CD4-positive, alpha-beta T cell (primary cell): ENCODE data around the gene GPC5. TPM values are rescaled to one million over a fixed set of nuclear protein-coding genes. Genes with fewer than 3 reads are reported as not detected.

Source experiments
- ATAC-seq: fragments of 200-7000 bp; cut with Tn5 transposase; one replicate; pipeline ENCODE4 v1.10.0; 2022; ENCODE audit warnings: mild to moderate bottlenecking; ENCODE audit not compliant: poor library complexity
- CTCF ChIA-PET: fragments of 350-600 bp; sonication (Branson Sonifier 250); formaldehyde crosslinking; loops from one replicate; lab custom pipeline; 2021; ENCODE audit warnings: antibody characterized with exemption, inconsistent platforms; lab: Charles Lee
- POLR2A ChIA-PET: fragments of 350-600 bp; sonication (Branson Sonifier 250); formaldehyde crosslinking; loops from one replicate; lab custom pipeline; 2021; ENCODE audit warnings: antibody characterized with exemption, inconsistent platforms; lab: Charles Lee
- DNase-seq, 14 experiments: peaks; one replicate each; pipeline ENCODE4 v3.0.0-alpha.2; 2013 to 2020; ENCODE audit warnings: mixed read lengths in 2 of 14
- H3K27ac ChIP-seq, 2 donors: one replicate each; pipeline versions ENCODE4 v1.5.1 to v1.7.0; 2013; ENCODE audit warnings: low read length in 2 of 2, low read depth in 1 of 2, mild to moderate bottlenecking in 1 of 2
- H3K27me3 ChIP-seq, 2 experiments: 1 replicate in 1 of 2; 2 replicates in 1 of 2; pipeline versions ENCODE4 v1.6.1 to v1.7.0; 2013; ENCODE audit warnings: low read length in 2 of 2, control low read depth in 1 of 2, mild to moderate bottlenecking in 1 of 2, moderate library complexity in 1 of 2; ENCODE audit not compliant: insufficient read depth in 2 of 2, control insufficient read depth in 1 of 2
- H3K36me3 ChIP-seq: one replicate; pipeline ENCODE4 v1.6.1; 2013; ENCODE audit warnings: low read length, control low read depth; ENCODE audit not compliant: insufficient read depth
- H3K4me1 ChIP-seq: one replicate; pipeline ENCODE4 v1.6.1; 2013; ENCODE audit warnings: low read length, control low read depth; ENCODE audit not compliant: insufficient read depth
- H3K4me3 ChIP-seq: one replicate; pipeline ENCODE4 v1.5.1; 2013; ENCODE audit warnings: mild to moderate bottlenecking, low read length, moderate library complexity
- H3K9me3 ChIP-seq, 2 experiments: 1 replicate in 1 of 2; 2 replicates in 1 of 2; pipeline versions ENCODE4 v1.6.1 to v1.7.0; 2013; ENCODE audit warnings: low read length in 2 of 2, mild to moderate bottlenecking in 2 of 2, control low read depth in 1 of 2, moderate library complexity in 1 of 2; ENCODE audit not compliant: control insufficient read depth in 1 of 2, insufficient read depth in 1 of 2
- H3K27ac Mint-ChIP-seq: one replicate; pipeline ENCODE4 v1.8.0; 2020; ENCODE audit warnings: mixed read lengths
- H3K27me3 Mint-ChIP-seq: one replicate; pipeline ENCODE4 v1.8.0; 2021; ENCODE audit warnings: mixed read lengths
- H3K36me3 Mint-ChIP-seq: one replicate; pipeline ENCODE4 v1.8.0; 2021; ENCODE audit warnings: low read depth, mixed read lengths
- H3K4me1 Mint-ChIP-seq: one replicate; pipeline ENCODE4 v1.8.0; 2021; ENCODE audit warnings: low read depth, mixed read lengths
- H3K4me3 Mint-ChIP-seq: one replicate; pipeline ENCODE4 v1.8.0; 2020; ENCODE audit warnings: mild to moderate bottlenecking, mixed read lengths
- H3K9me3 Mint-ChIP-seq: one replicate; pipeline ENCODE4 v1.8.0; 2020; ENCODE audit warnings: mixed read lengths
- CTCF ChIP-seq: fragments of 200-600 bp; IDR thresholded peaks from one replicate; pipeline ENCODE4 v1.8.0; 2022; ENCODE audit warnings: antibody characterized with exemption, mild to moderate bottlenecking
- intact Hi-C, 2 experiments: fragments of 100-400 bp; cut with DNase I in 1 of 2; cut with micrococcal nuclease in 1 of 2; formaldehyde crosslinking; loops; one replicate each; pipeline versions ENCODE4 v1.15.1 to v1.9.0; 2023 to 2025; cut with DNase I, micrococcal nuclease
- total RNA-seq, 174 experiments: library from RNA in 2 of 174; stranded (reverse) in 2 of 174; gene quantifications; one replicate each; pipeline ENCODE4 v1.2.3 and lab custom pipeline; 2021 to 2026

GPC5 gene
- total RNA-seq, 2 experiments from 2014 or later = not detected

- Histone ChIP-seq H3K27me3 (no peaks in the 10 kb centered on the region), H3K36me3 (no peaks in the 10 kb centered on the region), H3K4me1 (no peaks in the 10 kb centered on the region), H3K4me3 (no peak overlapping the region), H3K27ac (no peak overlapping the region), H3K9me3 (no peaks in the 10 kb centered on the region)
- H3K36me3 Mint-ChIP-seq = no peaks in the 10 kb centered on the region
- H3K9me3 Mint-ChIP-seq = no peaks in the 10 kb centered on the region
- no peak overlapping the region for H3K27ac Mint-ChIP-seq
- DNase-seq = no peak
- ChIA-PET CTCF (no interaction called here), POLR2A (no interaction called here)
- no peak for ATAC-seq
- H3K4me3 Mint-ChIP-seq = no peak overlapping the region
- no peaks in the 10 kb centered on the region for H3K27me3 Mint-ChIP-seq
- intact Hi-C loops = no loop called here
- TF ChIP-seq CTCF = no peak
- H3K4me1 Mint-ChIP-seq = no peaks in the 10 kb centered on the region
These were observed 410.7 kb downstream of the GPC5 start for GRCh38 chr13:91809161-91809560.

- intact Hi-C loops = no loop called here
- H3K27ac ChIP-seq = no peak overlapping the region
- H3K9me3 ChIP-seq = no peaks in the 10 kb centered on the region
- no peak overlapping the region for H3K4me3 ChIP-seq
- no peaks in the 10 kb centered on the region for H3K27me3 ChIP-seq
- no peaks in the 10 kb centered on the region for H3K4me1 ChIP-seq
- H3K4me3 Mint-ChIP-seq = no peak overlapping the region
- no peaks in the 10 kb centered on the region for H3K27me3 Mint-ChIP-seq
- CTCF ChIA-PET = interaction anchor here (1.4 kb wide), 1 partner anchor 9 kb away, joined by 4 read pairs; no protein-coding TSS in a partner anchor
- POLR2A ChIA-PET = no interaction called here
- H3K36me3 ChIP-seq = no peaks in the 10 kb centered on the region
- ATAC-seq (no peak), DNase-seq (no peak)
- H3K4me1 Mint-ChIP-seq = no peaks in the 10 kb centered on the region
- no peaks in the 10 kb centered on the region for H3K36me3 Mint-ChIP-seq
- TF ChIP-seq CTCF = no peak
- no peak overlapping the region for H3K27ac Mint-ChIP-seq
- no peaks in the 10 kb centered on the region for H3K9me3 Mint-ChIP-seq
These were observed 414.8 kb downstream of the GPC5 start for GRCh38 chr13:91813253-91813652.

GRCh38 chr13:91816263-91816807, 417.9 kb downstream of the GPC5 start:
- intact Hi-C loops = no loop called here
- no peak for TF ChIP-seq CTCF
- ATAC-seq (no peak), DNase-seq (no peak)
- no peaks in the 10 kb centered on the region for H3K4me1 Mint-ChIP-seq
- H3K9me3 Mint-ChIP-seq = no peaks in the 10 kb centered on the region
- H3K36me3 Mint-ChIP-seq = no peaks in the 10 kb centered on the region
- Histone ChIP-seq H3K36me3 (no peaks in the 10 kb centered on the region), H3K9me3 (no peaks in the 10 kb centered on the region), H3K27ac (no peak overlapping the region), H3K4me1 (no peaks in the 10 kb centered on the region), H3K4me3 (no peak overlapping the region), H3K27me3 (no peaks in the 10 kb centered on the region)
- no peak overlapping the region for H3K4me3 Mint-ChIP-seq
- CTCF ChIA-PET = no interaction called here
- H3K27me3 Mint-ChIP-seq = no peaks in the 10 kb centered on the region
- POLR2A ChIA-PET = no interaction called here
- H3K27ac Mint-ChIP-seq = no peak overlapping the region
